HG03108 (cell line): ENCODE results near the gene TEX36.
"Not testable (repeated sequence)": the region's sequence is repeated elsewhere in the genome, so short reads cannot be mapped to it uniquely, and the experiment has no call there.

Experiments used
- ATAC-seq: cut with Tn5 transposase; IDR thresholded peaks from one replicate; pipeline ENCODE4 v1.9.1; 2021; ENCODE audit warnings: moderate library complexity; ENCODE audit not compliant: unreplicated experiment

TEX36 gene

GRCh38 chr10:125692601-125693523 is 9.9 kb upstream of the TEX36 start:
- ATAC-seq: no peak

GRCh38 chr10:125692196-125692595 is 9.2 kb upstream of the TEX36 start:
- ATAC-seq: no peak

DNA sequence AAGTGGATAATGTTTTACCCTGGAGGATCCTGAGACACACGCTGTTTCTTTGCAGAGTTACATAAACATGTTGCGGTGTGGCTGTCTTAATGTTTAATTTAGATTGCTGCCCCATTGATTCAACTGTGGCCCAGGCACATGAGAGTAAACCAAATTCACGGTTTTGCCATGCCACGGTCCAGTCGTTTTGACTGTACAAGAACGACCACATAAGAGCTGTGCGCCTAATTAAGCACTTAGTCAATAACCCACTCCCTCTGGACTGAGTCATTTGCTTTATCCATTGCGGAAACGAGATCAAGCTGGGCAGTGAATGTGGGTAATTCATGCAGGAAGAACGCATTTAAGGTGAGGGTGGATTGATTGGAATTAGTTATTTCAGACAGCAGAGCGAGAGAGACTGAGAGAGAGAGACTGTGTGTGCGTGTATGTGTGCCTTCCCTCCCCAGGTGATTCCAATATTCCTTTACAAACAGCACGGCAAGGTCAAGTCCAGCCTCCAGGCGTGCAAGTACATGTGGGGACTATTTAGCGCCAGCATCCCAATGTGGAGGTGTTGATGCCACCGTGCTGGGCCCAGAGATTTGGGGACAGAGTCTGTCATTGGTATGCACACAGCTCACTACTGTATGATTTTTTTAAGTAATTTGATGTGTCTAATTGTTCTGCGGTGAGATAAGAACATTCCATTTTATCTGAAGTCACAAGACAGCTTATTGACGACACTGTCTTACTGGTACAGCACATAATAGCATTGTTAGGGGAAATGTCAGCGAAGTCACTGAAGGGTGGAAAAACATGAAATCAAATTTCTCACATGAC is 8.4 kb upstream of the TEX36 start:
- no peak for ATAC-seq

- no peak for ATAC-seq
Observed at GRCh38 chr10:125689955-125690569, 7.1 kb upstream of the TEX36 start.

- ATAC-seq: no peak
Observed at GRCh38 chr10:125687507-125688185, 4.7 kb upstream of the TEX36 start.

- no peak for ATAC-seq
Observed at GRCh38 chr10:125684581-125684980, 1.6 kb upstream of the TEX36 start.

- no peak for ATAC-seq
Observed at GRCh38 chr10:125683821-125684220, 858 bp upstream of the TEX36 start.

GRCh38 chr10:125679436-125679835 is 3.5 kb downstream of the TEX36 start:
- no peak for ATAC-seq

DNA sequence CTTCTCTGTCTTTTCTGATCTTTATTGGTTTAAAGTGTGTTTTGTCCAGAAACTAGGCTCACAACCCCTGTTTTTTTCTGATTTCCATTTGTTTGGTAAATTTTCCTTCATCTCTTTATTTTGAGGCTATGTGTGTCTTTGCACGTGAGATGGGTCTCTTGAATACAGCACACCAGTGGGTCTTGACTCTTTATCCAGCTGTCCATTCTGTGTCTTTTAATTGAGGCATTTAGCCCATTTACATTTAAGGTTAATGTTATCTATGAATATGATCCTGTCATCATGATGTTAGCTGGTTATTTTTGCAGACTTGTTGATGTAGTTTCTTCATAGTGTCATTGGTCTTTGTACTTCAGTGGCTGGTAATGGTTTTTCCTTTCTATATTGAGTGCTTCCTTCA is 10.1 kb downstream of the TEX36 start:
- ATAC-seq: no peak

DNA sequence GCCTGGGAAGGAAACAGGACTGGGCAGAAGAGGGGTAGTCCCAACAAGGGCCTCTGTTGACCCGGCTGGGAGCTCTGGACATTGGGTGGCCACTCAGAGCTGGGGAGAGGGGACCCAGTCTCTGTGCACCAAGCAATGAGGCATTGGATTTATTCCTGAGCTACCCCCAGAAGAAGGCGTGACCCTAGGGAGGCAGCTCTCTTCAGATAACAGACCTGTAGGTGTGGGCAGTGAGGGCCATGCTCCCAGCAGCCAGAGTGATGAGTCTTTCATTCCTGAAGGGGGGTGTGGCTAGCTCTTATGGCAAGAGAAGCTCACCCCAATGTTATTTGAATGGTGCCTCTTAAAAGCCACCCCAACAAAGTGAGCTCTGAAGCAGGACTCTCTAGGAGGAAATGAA is 20.4 kb downstream of the TEX36 start:
- ATAC-seq: no peak

DNA sequence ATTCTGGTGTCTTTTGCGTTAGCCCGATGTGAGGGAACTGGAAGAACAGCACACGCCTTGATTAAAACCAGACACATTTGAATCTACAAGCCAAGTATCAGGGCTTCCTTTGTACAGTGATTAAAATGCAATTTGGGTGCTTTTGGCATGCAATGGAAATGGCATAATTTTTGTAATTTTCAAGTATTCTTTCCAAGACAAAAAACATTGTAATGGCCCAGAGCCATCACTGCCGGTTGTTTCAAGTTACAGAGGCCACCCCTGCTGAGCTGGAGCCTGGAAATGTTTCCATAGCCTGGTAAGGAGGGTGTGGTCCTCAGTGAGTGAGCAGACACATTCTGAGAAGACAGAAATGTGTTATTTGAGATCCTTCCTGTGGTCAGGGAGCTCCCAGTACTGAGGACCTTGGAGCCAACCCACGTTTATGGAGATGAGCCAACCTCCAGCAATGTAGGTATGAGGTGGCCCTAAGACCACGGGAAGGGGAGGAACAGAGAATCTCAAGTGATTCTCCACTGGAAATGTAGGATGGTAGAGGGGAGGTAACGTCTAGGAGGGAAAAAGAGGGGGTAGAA is 20.9 kb downstream of the TEX36 start:
- no peak for ATAC-seq

DNA sequence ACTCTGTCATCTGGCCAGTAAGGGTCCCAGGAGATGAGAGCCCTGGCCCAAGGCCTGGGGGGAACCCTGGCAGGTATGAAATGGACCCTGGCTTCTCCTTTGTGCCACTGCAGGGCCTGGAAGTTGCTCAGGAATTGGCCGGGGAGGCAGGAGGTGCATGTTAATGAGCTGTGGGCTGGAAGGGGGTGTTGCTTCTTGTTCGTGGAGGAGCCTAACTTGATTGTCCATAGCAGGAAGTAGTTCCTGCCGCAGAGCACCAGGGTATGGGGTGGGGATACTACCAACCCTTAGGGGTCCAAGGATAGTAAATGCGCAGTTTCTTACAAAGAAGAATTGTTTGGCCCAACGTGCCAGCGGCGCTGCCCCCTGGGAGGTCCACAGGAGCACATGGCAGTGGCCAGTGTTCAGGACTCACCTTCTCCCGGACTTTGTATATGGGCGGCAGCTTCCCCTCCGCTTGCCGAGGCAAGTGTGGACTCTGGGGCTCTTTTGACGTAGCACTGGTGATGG is 21.5 kb downstream of the TEX36 start:
- no peak for ATAC-seq

- ATAC-seq: no peak
Observed at GRCh38 chr10:125659071-125659470, 23.9 kb downstream of the TEX36 start.

DNA sequence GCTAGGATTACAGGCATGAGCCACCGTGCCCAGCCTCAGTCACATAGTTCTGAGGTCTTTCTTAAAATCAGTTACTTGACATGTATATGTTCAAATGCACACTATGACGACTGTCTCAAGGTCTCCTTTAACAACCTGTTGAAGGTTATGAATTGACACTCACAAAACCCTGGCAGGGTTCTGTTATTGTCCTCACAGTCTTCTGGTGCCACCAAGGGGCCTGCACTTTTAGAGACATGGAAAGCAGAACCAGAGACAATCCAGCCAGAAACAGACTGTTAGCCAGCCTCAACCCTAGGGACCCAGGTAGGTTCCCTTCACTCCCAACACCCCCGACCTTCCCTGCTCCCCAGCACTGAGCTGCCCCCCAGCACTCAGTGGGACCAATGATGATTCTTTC is 26.4 kb downstream of the TEX36 start:
- no peak for ATAC-seq

GRCh38 chr10:125653113-125653512 is 29.9 kb downstream of the TEX36 start:
- not testable (repeated sequence) for ATAC-seq

GRCh38 chr10:125646311-125646710 is 36.7 kb downstream of the TEX36 start:
- ATAC-seq: no peak

DNA sequence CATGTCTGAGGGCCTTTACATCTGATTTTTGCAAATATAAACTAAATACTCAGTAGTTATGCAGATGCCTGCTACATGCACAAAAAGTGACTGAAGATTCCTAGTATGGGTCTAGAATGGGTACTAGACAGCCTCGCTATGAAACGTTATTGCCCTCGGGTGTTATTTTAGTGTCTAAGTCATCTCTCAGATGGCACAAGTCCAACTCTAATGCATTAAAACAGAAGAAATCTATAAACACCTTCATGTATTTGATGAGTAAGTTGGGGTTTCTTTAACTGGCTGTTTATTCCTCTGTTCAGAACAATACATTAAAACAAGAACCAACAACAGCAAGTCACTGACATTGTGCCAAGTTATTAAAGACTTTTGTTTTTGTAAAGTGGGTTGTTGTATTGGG is 41.6 kb downstream of the TEX36 start:
- ATAC-seq: no peak

- no peak for ATAC-seq
Observed at GRCh38 chr10:125640653-125641052, 42.3 kb downstream of the TEX36 start.

- no peak for ATAC-seq
Observed at GRCh38 chr10:125639846-125640245, 43.1 kb downstream of the TEX36 start.

DNA sequence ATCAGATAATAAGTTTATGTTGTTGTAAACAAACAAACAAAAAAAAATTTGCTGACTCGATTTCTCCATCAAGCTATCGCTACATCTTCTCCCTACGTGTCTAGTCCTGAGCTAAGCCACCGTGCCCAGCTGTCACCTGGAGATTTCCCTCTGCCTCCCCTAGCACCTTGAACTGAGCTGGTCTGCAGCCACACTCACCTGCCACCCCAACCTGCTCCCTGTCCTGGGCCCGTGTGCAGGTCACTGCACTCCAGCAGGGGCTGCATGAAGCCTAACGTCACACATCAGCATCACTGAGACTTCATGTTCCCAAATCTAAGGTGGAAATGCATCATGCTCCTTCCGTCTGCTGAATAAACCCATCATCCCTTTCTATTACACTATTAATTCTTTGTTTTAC is 44.4 kb downstream of the TEX36 start:
- ATAC-seq: no peak
